OCI-LY1 (cell line): ENCODE results near the gene SGCD.

Experiments used
- H2AFZ ChIP-seq: fragments of 200-600 bp; sonication (generic), shearing (Covaris generic); 2 replicates; pipeline ENCODE4 v1.6.0; 2014; ENCODE audit warnings: antibody characterized with exemption, mild to moderate bottlenecking, low read length
- H3F3A ChIP-seq: fragments of 200-600 bp; sonication (generic), shearing (Covaris generic); 2 replicates; pipeline ENCODE4 v1.6.0; 2014; ENCODE audit warnings: mild to moderate bottlenecking, antibody characterized with exemption, low read length, moderate library complexity; ENCODE audit not compliant: insufficient read depth
- H3K27ac ChIP-seq: fragments of 200-600 bp; sonication (generic); 2 replicates; pipeline ENCODE4 v1.5.1; 2014; ENCODE audit warnings: low read length, mixed run types, mild to moderate bottlenecking, low read depth; ENCODE audit not compliant: poor library complexity, severe bottlenecking
- H3K27me3 ChIP-seq: fragments of 200-600 bp; sonication (generic); 2 replicates; pipeline ENCODE4 v1.6.0; 2014; ENCODE audit warnings: antibody characterized with exemption, mild to moderate bottlenecking, low read length, moderate library complexity; ENCODE audit not compliant: insufficient read depth
- H3K36me3 ChIP-seq: fragments of 200-600 bp; sonication (generic); 2 replicates; pipeline ENCODE4 v1.6.1; 2014; ENCODE audit warnings: mild to moderate bottlenecking, antibody characterized with exemption, low read length, moderate library complexity, mixed read lengths; ENCODE audit not compliant: insufficient read depth
- H3K4me1 ChIP-seq: fragments of 200-600 bp; sonication (generic); 2 replicates; pipeline ENCODE4 v1.5.1; 2014; ENCODE audit warnings: mild to moderate bottlenecking, low read length, moderate library complexity; ENCODE audit not compliant: insufficient read depth, severe bottlenecking
- H3K4me2 ChIP-seq: fragments of 200-600 bp; sonication (generic), shearing (Covaris generic); 2 replicates; pipeline ENCODE4 v1.6.1; 2014; ENCODE audit warnings: low read length
- H3K4me3 ChIP-seq: fragments of 200-600 bp; sonication (generic); 2 replicates; pipeline ENCODE4 v1.5.1; 2014; ENCODE audit warnings: low read length, low read depth, mild to moderate bottlenecking, mixed read lengths; ENCODE audit not compliant: poor library complexity, severe bottlenecking
- H3K79me2 ChIP-seq: fragments of 200-600 bp; shearing (Covaris generic); 2 replicates; pipeline ENCODE4 v1.6.1; 2016; ENCODE audit warnings: mixed run types, low read length, mixed read lengths; ENCODE audit not compliant: insufficient read depth
- H3K9ac ChIP-seq: fragments of 200-600 bp; sonication (generic), shearing (Covaris generic); 2 replicates; pipeline ENCODE4 v1.6.1; 2014; ENCODE audit warnings: mild to moderate bottlenecking, low read length, mixed read lengths
- H3K9me2 ChIP-seq: fragments of 200-600 bp; sonication (generic), shearing (Covaris generic); 2 replicates; pipeline ENCODE4 v1.6.1; 2014; ENCODE audit warnings: low read depth, mild to moderate bottlenecking, low read length, mixed read lengths
- H3K9me3 ChIP-seq: fragments of 200-600 bp; shearing (Covaris generic); 2 replicates; pipeline ENCODE4 v1.6.1; 2014; ENCODE audit warnings: low read length, mixed read lengths
- H4K20me1 ChIP-seq: fragments of 200-600 bp; sonication (generic), shearing (Covaris generic); 2 replicates; pipeline ENCODE4 v1.6.0; 2016; ENCODE audit warnings: mild to moderate bottlenecking, low read length; ENCODE audit not compliant: insufficient read depth
- EZH2 ChIP-seq: fragments of 200-600 bp; sonication (generic), shearing (Covaris generic); IDR thresholded peaks from 2 replicates; pipeline ENCODE4 v1.8.0; 2017; ENCODE audit warnings: borderline replicate concordance, mixed run types, mild to moderate bottlenecking, antibody characterized with exemption, low read length, moderate library complexity, mixed read lengths
- TF ChIP-seq, protein P1 (sequence below): fragments of 200-600 bp; sonication (generic), shearing (Covaris generic); IDR thresholded peaks from 2 replicates; pipeline ENCODE4 v1.5.1; 2017; ENCODE audit warnings: mild to moderate bottlenecking, antibody characterized with exemption, low read length, moderate library complexity, mixed read lengths

The SGCD gene

DNA sequence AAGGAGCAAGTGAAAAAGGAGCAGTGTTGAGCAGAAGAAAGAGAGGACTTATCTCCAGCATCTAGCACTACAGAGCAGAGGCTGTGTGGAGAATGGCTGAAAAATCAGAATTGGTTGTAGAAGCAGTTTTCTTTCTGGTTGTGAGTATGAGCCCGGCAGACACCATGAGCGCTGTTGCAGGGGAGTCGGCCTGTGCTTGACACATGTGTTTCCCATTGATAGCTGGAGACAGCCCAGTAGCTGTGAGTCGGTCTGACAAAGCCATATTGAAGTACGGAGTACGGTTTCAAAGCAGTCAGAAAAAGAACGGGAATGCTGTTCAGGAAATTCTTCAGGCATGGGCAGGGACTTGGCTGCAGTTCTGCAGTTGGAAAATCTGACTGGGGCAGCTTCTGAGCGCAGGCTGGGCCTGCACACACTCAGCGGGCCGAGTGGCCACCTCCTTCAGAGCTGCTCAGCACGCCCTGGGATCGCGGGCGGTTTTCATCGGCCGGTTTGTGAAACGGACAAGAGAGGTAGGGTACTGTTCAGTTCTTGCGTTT is at the start of gene SGCD:
TSS of gene SGCD (plus strand) at position 447 of the 542 bp plus-strand sequence.
- no peak within 1 kb of the TSS for H3K9ac ChIP-seq
- no peak within 1 kb of the TSS for H3K4me3 ChIP-seq

GRCh38 chr5:156277290-156277689 is 49.7 kb upstream of the SGCD start:
- Histone ChIP-seq H4K20me1 (no peaks in the 10 kb centered on the region), H3K9me3 (no peaks in the 10 kb centered on the region), H3K4me3 (no peak overlapping the region), H3F3A (no peaks in the 10 kb centered on the region), H2AFZ (no peak overlapping the region), H3K9me2 (no peaks in the 10 kb centered on the region), H3K9ac (no peak overlapping the region), H3K79me2 (no peaks in the 10 kb centered on the region), H3K4me2 (no peak overlapping the region), H3K27me3 (no peaks in the 10 kb centered on the region), H3K36me3 (no peaks in the 10 kb centered on the region), H3K4me1 (no peaks in the 10 kb centered on the region), H3K27ac (no peak overlapping the region)
- no peak for TF ChIP-seq EZH2
- TF ChIP-seq, protein P1, sequence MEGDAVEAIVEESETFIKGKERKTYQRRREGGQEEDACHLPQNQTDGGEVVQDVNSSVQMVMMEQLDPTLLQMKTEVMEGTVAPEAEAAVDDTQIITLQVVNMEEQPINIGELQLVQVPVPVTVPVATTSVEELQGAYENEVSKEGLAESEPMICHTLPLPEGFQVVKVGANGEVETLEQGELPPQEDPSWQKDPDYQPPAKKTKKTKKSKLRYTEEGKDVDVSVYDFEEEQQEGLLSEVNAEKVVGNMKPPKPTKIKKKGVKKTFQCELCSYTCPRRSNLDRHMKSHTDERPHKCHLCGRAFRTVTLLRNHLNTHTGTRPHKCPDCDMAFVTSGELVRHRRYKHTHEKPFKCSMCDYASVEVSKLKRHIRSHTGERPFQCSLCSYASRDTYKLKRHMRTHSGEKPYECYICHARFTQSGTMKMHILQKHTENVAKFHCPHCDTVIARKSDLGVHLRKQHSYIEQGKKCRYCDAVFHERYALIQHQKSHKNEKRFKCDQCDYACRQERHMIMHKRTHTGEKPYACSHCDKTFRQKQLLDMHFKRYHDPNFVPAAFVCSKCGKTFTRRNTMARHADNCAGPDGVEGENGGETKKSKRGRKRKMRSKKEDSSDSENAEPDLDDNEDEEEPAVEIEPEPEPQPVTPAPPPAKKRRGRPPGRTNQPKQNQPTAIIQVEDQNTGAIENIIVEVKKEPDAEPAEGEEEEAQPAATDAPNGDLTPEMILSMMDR = no peak

More for the DNA sequence above, at the start of gene SGCD:
- no peaks in the 10 kb centered on the region for H3K4me1 ChIP-seq
- no peak within 1 kb of the TSS for H3K4me2 ChIP-seq
- H2AFZ ChIP-seq = no peak within 1 kb of the TSS
- no peaks in the 10 kb centered on the region for H3K79me2 ChIP-seq
- no peak within 1 kb of the TSS for H3K27ac ChIP-seq
- H4K20me1 ChIP-seq = no peaks in the 10 kb centered on the region
- H3K9me3 ChIP-seq = no peaks in the 10 kb centered on the region
- H3K9me2 ChIP-seq = no peaks in the 10 kb centered on the region
- H3F3A ChIP-seq = no peaks in the 10 kb centered on the region
- H3K36me3 ChIP-seq = no peaks in the 10 kb centered on the region
- TF ChIP-seq EZH2 = no peak
- H3K27me3 ChIP-seq = no peaks in the 10 kb centered on the region

DNA sequence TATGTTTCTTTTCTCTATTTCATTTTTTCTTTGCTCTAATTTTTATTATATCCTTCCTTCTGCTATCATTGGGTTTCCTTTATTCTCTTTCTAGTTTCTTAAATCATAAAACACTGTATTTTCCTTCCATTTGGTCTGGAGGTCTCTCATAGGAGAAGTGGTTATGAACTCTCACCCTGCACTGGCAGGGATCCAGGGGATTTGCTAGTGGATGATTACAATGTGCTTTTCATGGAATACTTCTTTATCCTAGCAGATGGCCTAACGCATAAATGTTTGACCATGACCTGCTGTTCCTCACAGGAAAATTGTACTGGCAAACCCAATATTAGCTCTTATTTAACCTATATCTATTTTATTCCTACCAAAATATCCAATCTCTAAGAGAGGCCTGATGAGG is 31.5 kb upstream of the SGCD start:
- Histone ChIP-seq H3K4me1 (no peaks in the 10 kb centered on the region), H3K9me3 (no peaks in the 10 kb centered on the region), H3K27me3 (no peaks in the 10 kb centered on the region), H3K27ac (no peak overlapping the region), H3K4me3 (no peak overlapping the region), H3K4me2 (no peak overlapping the region), H4K20me1 (no peaks in the 10 kb centered on the region), H3K9ac (no peak overlapping the region), H3F3A (no peaks in the 10 kb centered on the region), H2AFZ (no peak overlapping the region), H3K9me2 (no peaks in the 10 kb centered on the region), H3K79me2 (no peaks in the 10 kb centered on the region), H3K36me3 (no peaks in the 10 kb centered on the region)
- TF ChIP-seq, protein P1 = no peak
- TF ChIP-seq EZH2 = no peak

DNA sequence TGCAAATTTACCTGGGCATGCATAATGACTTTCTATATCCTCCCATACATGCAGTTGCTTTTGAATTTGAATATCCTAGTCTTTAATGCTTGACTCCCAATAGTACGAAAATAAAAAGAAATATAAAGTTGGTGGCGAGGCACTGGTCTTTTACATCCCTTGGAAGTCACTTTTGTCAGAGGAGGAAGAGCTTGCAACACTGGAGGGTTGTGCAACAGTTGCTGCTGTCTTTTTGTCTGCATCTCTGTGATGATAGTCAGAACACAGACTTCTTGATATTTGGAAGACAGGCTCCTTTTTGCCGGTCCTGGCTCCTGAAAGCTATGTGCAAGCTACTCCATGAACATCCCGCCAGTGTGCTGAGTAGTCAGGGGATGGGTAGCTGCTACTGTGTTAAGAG is 16.8 kb upstream of the SGCD start:
- no peak overlapping the region for H3K27ac ChIP-seq
- no peak overlapping the region for H3K4me3 ChIP-seq
- H3K79me2 ChIP-seq = no peaks in the 10 kb centered on the region
- no peaks in the 10 kb centered on the region for H3F3A ChIP-seq
- no peaks in the 10 kb centered on the region for H3K27me3 ChIP-seq
- no peak for TF ChIP-seq EZH2
- TF ChIP-seq, protein P1 = no peak
- H3K9me2 ChIP-seq = no peaks in the 10 kb centered on the region
- no peaks in the 10 kb centered on the region for H3K4me1 ChIP-seq
- no peak overlapping the region for H3K9ac ChIP-seq
- no peaks in the 10 kb centered on the region for H3K9me3 ChIP-seq
- no peaks in the 10 kb centered on the region for H3K36me3 ChIP-seq
- H2AFZ ChIP-seq = no peak overlapping the region
- H3K4me2 ChIP-seq = no peak overlapping the region
- H4K20me1 ChIP-seq = no peaks in the 10 kb centered on the region
